Transverse colon (tissue), 4 donors: ENCODE results near the gene GPX4. TPM values are rescaled to one million over a fixed set of nuclear protein-coding genes. Genes with fewer than 3 reads are reported as not detected.

Experiments
- DNase-seq: peaks from one replicate; pipeline ENCODE4 v3.0.0-alpha.2; 2019
- H3K27ac ChIP-seq, 4 donors: fragments of 200-600 bp; sonication (generic); 2 replicates each; pipeline ENCODE4 v1.5.1; 2016 to 2018; ENCODE audit warnings: inconsistent platforms in 4 of 4
- H3K27me3 ChIP-seq: fragments of 200-600 bp; sonication (generic); 2 replicates; pipeline ENCODE4 v1.5.1; 2017; ENCODE audit warnings: inconsistent platforms
- H3K36me3 ChIP-seq, 4 donors: fragments of 200-600 bp; sonication (generic); 2 replicates each; pipeline ENCODE4 v1.5.1; 2017 to 2019; ENCODE audit warnings: inconsistent platforms in 4 of 4
- H3K4me1 ChIP-seq, 4 donors: fragments of 200-600 bp; sonication (generic); 2 replicates each; pipeline ENCODE4 v1.5.1; 2017 to 2020; ENCODE audit warnings: inconsistent platforms in 4 of 4
- H3K4me3 ChIP-seq, 4 donors: fragments of 200-600 bp; sonication (generic); 1 replicate in 1 of 4; 2 replicates in 3 of 4; pipeline versions ENCODE4 v1.5.1 to v1.6.1; 2017 to 2019; ENCODE audit warnings: inconsistent platforms in 4 of 4
- H3K9me3 ChIP-seq, 2 donors: fragments of 200-600 bp; sonication (generic); 2 replicates each; pipeline ENCODE4 v1.5.1; 2017 to 2019; ENCODE audit warnings: inconsistent platforms in 2 of 2
- EP300 ChIP-seq: sonication (generic); formaldehyde crosslinking; IDR thresholded peaks from one replicate; pipeline ENCODE4 v1.6.1; 2017; ENCODE audit warnings: antibody characterized with exemption, low read depth
- POLR2A ChIP-seq: fragments of 450-650 bp; IDR thresholded peaks from one replicate; pipeline ENCODE4 v1.6.1; 2016; ENCODE audit warnings: antibody characterized with exemption, mild to moderate bottlenecking, moderate library complexity
- POLR2AphosphoS5 ChIP-seq, 3 donors: sonication (generic); formaldehyde crosslinking; IDR thresholded peaks; one replicate each; pipeline ENCODE4 v1.6.1; 2016; ENCODE audit warnings: antibody characterized with exemption in 3 of 3
- WGBS, 2 donors: methylation state at CpG; one replicate each; pipeline ENCODE4 v1.1.5; 2018; ENCODE audit warnings: low coverage in 1 of 2; 5-methylcytosine and 5-hydroxymethylcytosine counted together
- in situ Hi-C, 4 donors: fragments of 200-750 bp; cut with MboI; loops; one replicate each; pipeline versions ENCODE4 v1.15.0 to v1.15.1; 2017; ENCODE audit warnings: low sequenced_read_pairs in 3 of 4, low pct_ligation_motif_present in 1 of 4, low pct_unique_long_range_greater_than_20kb in 1 of 4
- intact Hi-C: fragments of 100-400 bp; cut with DNase I; formaldehyde crosslinking; loops from one replicate; pipeline ENCODE4 v1.15.1; 2023; ENCODE audit warnings: low total_unique reads
- total RNA-seq, 4 donors: library from RNA; depleted of rRNA; stranded (reverse); fragments of >200 nt; gene quantifications; one replicate each; pipeline ENCODE4 v1.1.0, GENCODE V29; 2016
- TF ChIP-seq, protein P1 (sequence below), 5 experiments: fragments of 200-600 bp in 3 of 5; fragments of 450-650 bp in 2 of 5; sonication (generic) in 3 of 5; IDR thresholded peaks; 1 replicate in 2 of 5; 2 replicates in 3 of 5; pipeline ENCODE4 v1.5.1; 2016 to 2017; ENCODE audit warnings: antibody characterized with exemption in 5 of 5, inconsistent platforms in 3 of 5, mild to moderate bottlenecking in 2 of 5, moderate library complexity in 1 of 5

The GPX4 gene
- total RNA-seq, 4 donors from 2014 or later: 115 to 426 (median 261) TPM

- TF ChIP-seq, protein P1, sequence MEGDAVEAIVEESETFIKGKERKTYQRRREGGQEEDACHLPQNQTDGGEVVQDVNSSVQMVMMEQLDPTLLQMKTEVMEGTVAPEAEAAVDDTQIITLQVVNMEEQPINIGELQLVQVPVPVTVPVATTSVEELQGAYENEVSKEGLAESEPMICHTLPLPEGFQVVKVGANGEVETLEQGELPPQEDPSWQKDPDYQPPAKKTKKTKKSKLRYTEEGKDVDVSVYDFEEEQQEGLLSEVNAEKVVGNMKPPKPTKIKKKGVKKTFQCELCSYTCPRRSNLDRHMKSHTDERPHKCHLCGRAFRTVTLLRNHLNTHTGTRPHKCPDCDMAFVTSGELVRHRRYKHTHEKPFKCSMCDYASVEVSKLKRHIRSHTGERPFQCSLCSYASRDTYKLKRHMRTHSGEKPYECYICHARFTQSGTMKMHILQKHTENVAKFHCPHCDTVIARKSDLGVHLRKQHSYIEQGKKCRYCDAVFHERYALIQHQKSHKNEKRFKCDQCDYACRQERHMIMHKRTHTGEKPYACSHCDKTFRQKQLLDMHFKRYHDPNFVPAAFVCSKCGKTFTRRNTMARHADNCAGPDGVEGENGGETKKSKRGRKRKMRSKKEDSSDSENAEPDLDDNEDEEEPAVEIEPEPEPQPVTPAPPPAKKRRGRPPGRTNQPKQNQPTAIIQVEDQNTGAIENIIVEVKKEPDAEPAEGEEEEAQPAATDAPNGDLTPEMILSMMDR (IDR thresholded peaks at IDR 0.05): no peak
- no peak for TF ChIP-seq POLR2A
- TF ChIP-seq EP300: no peak
- no peak for TF ChIP-seq POLR2AphosphoS5 (IDR thresholded peaks at IDR 0.05)
- peaks cover 0 to 14% (median 2%) of the 10 kb centered on the region in 4 donors for H3K36me3 ChIP-seq
- 97 to 100% methylated on average over 2 to 31 of the region's 33 CpGs for WGBS, 2 donors
- H3K9me3 ChIP-seq: no peaks in the 10 kb centered on the region
- no peak overlapping the region for H3K27ac ChIP-seq
- H3K4me3 ChIP-seq: no peak overlapping the region
- no peak for DNase-seq
- H3K4me1 ChIP-seq: peaks cover 10 to 16% (median 14%) of the 10 kb centered on the region in 4 donors
- H3K27me3 ChIP-seq: no peaks in the 10 kb centered on the region
- in situ Hi-C loops (no loop called here), intact Hi-C loops (no loop called here)
Observed at GRCh38 chr19:1150333-1151036, 46.7 kb downstream of the GPX4 start.

DNA sequence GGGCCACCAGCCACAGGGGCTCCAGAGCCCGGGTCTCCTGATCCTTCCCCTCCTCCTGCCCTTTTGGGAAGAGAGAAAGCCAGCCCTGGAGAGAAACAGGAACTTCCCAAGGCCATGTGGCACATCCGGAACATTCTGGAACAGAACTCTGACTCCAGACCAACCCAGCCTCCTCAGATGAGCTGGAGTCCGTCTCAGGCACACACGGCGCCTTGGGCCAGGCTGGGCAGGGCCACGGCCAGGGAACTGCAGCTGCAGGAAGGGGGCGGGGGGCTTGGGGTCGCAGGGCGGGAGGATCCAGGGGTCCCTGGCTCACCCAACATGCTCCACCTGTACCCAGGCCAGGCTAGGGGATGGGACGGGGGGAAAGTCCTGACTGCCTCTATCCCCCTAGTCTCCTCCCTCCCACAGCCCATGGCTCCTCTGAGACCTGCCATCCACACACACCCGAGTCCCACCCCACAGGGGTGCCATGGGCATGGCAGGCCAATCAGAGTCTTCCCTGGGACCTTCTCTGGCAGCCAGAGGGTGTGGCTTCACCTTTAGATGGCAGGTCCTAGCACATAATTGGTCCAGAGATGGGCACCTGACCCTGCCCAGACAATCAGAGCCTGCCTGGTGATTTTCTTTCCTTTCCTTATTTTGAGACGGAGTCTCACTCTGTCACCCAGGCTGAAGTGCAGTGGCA lies 47.4 kb downstream of the GPX4 start:
- intact Hi-C loops (no loop called here), in situ Hi-C loops (no loop called here)
- Histone ChIP-seq H3K9me3 (no peaks in the 10 kb centered on the region), H3K27me3 (no peaks in the 10 kb centered on the region), H3K4me3 (no peak overlapping the region), H3K27ac (peak overlapping the region in 2 of 4 donors; percentile 41 to 46), H3K4me1 (peaks cover 17 to 22% (median 20%) of the 10 kb centered on the region in 4 donors), H3K36me3 (peaks cover 0 to 12% (median 2%) of the 10 kb centered on the region in 4 donors)
- 96% methylated on average over 4 of the region's 12 CpGs; no CpG with 5 or more reads in 1 of the 2 donors for WGBS, 2 donors
- DNase-seq: no peak
- TF ChIP-seq EP300 (no peak), POLR2AphosphoS5 (IDR thresholded peaks at IDR 0.05) (peak in 1 of 3 donors; percentile 28)

GRCh38 chr19:1151917-1152587 lies 48.3 kb downstream of the GPX4 start:
- DNase-seq: no peak
- Histone ChIP-seq H3K4me1 (peaks cover 17 to 22% (median 20%) of the 10 kb centered on the region in 4 donors), H3K36me3 (peaks cover 0 to 10% (median 2%) of the 10 kb centered on the region in 4 donors), H3K4me3 (no peak overlapping the region), H3K9me3 (no peaks in the 10 kb centered on the region), H3K27me3 (no peaks in the 10 kb centered on the region), H3K27ac (peak overlapping the region in 2 of 4 donors; percentile 41 to 46)
- in situ Hi-C loops (no loop called here), intact Hi-C loops (no loop called here)
- WGBS, 2 donors: 80 to 85% methylated on average over 3 to 31 of the region's 35 CpGs
- TF ChIP-seq EP300: no peak
- no peak for TF ChIP-seq POLR2A
- TF ChIP-seq POLR2AphosphoS5 (IDR thresholded peaks at IDR 0.05): no peak

DNA sequence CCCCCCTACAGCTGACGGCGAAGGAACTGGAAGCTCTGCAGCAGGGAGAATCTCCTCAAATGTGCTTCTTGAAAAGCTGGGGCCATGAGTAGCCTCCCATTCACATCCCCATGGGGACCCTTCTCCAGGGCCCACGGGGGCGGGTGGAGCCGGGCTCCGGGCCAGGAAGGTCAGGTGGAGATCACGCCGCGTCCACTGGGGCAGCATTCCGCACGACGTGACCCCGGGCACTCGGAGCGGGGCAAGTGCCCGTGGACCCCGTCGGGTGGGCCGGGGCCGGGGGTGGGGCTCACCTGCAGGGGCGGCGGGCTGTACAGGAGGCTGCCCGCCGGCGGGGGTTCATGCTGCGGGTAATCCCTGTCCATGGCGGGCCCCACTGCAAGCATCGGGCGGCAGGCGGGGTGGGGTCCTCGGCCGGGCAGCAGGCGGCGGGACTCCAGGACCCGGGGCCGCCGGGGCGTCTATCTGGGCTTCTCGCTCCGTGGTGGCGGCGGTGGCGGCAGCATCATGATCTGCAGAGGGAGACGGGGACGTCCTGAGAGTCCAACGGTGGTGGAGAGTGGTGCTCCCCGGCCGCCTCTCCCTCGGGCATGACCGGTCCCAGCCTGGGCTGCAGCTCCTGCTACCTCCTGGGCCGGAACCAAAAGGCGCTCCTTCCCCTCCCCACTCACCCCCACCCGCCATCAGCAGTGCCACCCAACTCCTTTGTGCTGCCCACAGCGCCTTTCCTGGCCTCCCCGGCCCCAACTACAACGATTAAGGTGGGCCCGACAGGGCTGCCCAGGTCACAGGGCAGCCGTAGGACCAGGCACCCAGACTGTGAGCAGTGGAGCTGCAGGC lies 50.3 kb downstream of the GPX4 start:
- intact Hi-C loops: no loop called here
- DNase-seq: no peak
- in situ Hi-C loops: no loop called here
- H3K9me3 ChIP-seq: no peaks in the 10 kb centered on the region
- no peak overlapping the region for H3K4me3 ChIP-seq
- no peaks in the 10 kb centered on the region for H3K27me3 ChIP-seq
- H3K36me3 ChIP-seq: peaks cover 0 to 10% (median 2%) of the 10 kb centered on the region in 4 donors
- peak overlapping the region; percentile 82 to 90 (median 85) for H3K27ac ChIP-seq
- peaks cover 17 to 22% (median 20%) of the 10 kb centered on the region in 4 donors for H3K4me1 ChIP-seq
- 80 to 89% methylated on average over 1 to 52 of the region's 58 CpGs for WGBS, 2 donors
- no peak for TF ChIP-seq POLR2A
- TF ChIP-seq, protein P1 (IDR thresholded peaks at IDR 0.05): no peak
- TF ChIP-seq EP300: no peak
- TF ChIP-seq POLR2AphosphoS5 (IDR thresholded peaks at IDR 0.05): no peak
